Kidney (tissue), 14 donors: Measurements from ENCODE around the gene PCARE. TPM values are rescaled to one million over a fixed set of nuclear protein-coding genes. Genes with fewer than 3 reads are reported as not detected.

Experiments
- DNase-seq, 5 donors: peaks; one replicate each; pipeline ENCODE4 v3.0.0-alpha.2; 2013 to 2020
- FAIRE-seq: peaks from 2 replicates; lab custom pipeline; 2012; peaks lifted over from hg19 to GRCh38; lab: Jason Lieb, UNC
- H3K27ac ChIP-seq, 2 donors: one replicate each; pipeline ENCODE4 v1.7.0; 2013; ENCODE audit warnings: low read depth in 2 of 2, low read length in 2 of 2, inconsistent platforms in 1 of 2
- H3K27me3 ChIP-seq: one replicate; pipeline ENCODE4 v1.7.1; 2013; ENCODE audit warnings: low read length, inconsistent platforms; ENCODE audit not compliant: control insufficient read depth, insufficient read depth
- H3K36me3 ChIP-seq, 3 donors: one replicate each; pipeline versions ENCODE4 v1.7.0 to v1.7.1; 2013; ENCODE audit warnings: low read length in 3 of 3, control low read depth in 1 of 3, inconsistent platforms in 1 of 3; ENCODE audit not compliant: insufficient read depth in 3 of 3, control insufficient read depth in 2 of 3
- H3K4me1 ChIP-seq, 3 donors: one replicate each; pipeline versions ENCODE4 v1.7.0 to v1.7.1; 2013; ENCODE audit warnings: low read length in 3 of 3, inconsistent platforms in 1 of 3, low read depth in 1 of 3; ENCODE audit not compliant: control insufficient read depth in 2 of 3, insufficient read depth in 2 of 3
- H3K4me3 ChIP-seq, 3 donors: one replicate each; pipeline versions ENCODE4 v1.7.0 to v1.8.1; 2013; ENCODE audit warnings: low read length in 3 of 3, control low read depth in 1 of 3, inconsistent platforms in 1 of 3
- H3K9ac ChIP-seq, 3 donors: one replicate each; pipeline versions ENCODE4 v1.7.0 to v1.7.1; 2013; ENCODE audit warnings: low read length in 3 of 3, control low read depth in 1 of 3, inconsistent platforms in 1 of 3
- H3K9me3 ChIP-seq, 3 donors: one replicate each; pipeline versions ENCODE4 v1.7.0 to v1.7.1; 2013; ENCODE audit warnings: low read length in 3 of 3, control low read depth in 1 of 3, inconsistent platforms in 1 of 3; ENCODE audit not compliant: control insufficient read depth in 2 of 3, insufficient read depth in 1 of 3
- CTCF ChIP-seq: IDR thresholded peaks from 3 replicates; pipeline ENCODE4 v1.5.1; 2012; ENCODE audit warnings: mild to moderate bottlenecking, moderate library complexity, borderline replicate concordance; ENCODE audit not compliant: insufficient read depth; ENCODE audit errors: extremely low read depth
- intact Hi-C: fragments of 100-400 bp; cut with DNase I; formaldehyde crosslinking; loops from one replicate; pipeline ENCODE4 v1.11.1; 2022
- polyA plus RNA-seq: library from polyadenylated mRNA; stranded (reverse); fragments of 350-450 nt; fragmentation: Illumina TruSeq; extraction: RNeasy Lipid Tissue Mini Kit (QIAGEN cat#74804); gene quantifications from one replicate; pipeline ENCODE4 v1.2.3, GENCODE V29; 2014; ENCODE audit warnings: low read depth, low replicate concordance; ENCODE audit not compliant: insufficient read depth
- total RNA-seq: library from RNA; stranded (reverse); fragmentation: NEBNext Ultra II Directional; extraction: Animal tissue kit (Norgen Biotek cat#: 25700); gene quantifications from one replicate; pipeline ENCODE4 v1.2.1, GENCODE V29; 2021
- donor health status: control.
- donor health status: control.
- donor health status: control.
- donor health status: control.
- donor health status: control.
- donor health status: DM: yes; HTN: yes; CAD: no.
- donor health status: Normal renal cell carcinoma (clear cell type).

PCARE gene
- total and polyA plus RNA-seq, 2 donors from 2014 or later: 1.3 TPM; not detected in 1

- FAIRE-seq (no peak), DNase-seq (no peak)
- Histone ChIP-seq H3K4me1 (no peaks in the 10 kb centered on the region), H3K27ac (no peak overlapping the region), H3K9me3 (peaks cover 0 to 18% (median 0%) of the 10 kb centered on the region in 3 donors), H3K4me3 (no peak overlapping the region), H3K9ac (no peak overlapping the region), H3K27me3 (no peaks in the 10 kb centered on the region), H3K36me3 (no peaks in the 10 kb centered on the region)
- intact Hi-C loops: no loop called here
- TF ChIP-seq CTCF: no peak
Observed at GRCh38 chr2:29082804-29083495, 8.6 kb upstream of the PCARE start.

- peaks cover 0 to 18% (median 0%) of the 10 kb centered on the region in 3 donors for H3K9me3 ChIP-seq
- FAIRE-seq (no peak), DNase-seq (no peak)
- no peak for TF ChIP-seq CTCF
- no peaks in the 10 kb centered on the region for H3K36me3 ChIP-seq
- H3K27ac ChIP-seq: no peak overlapping the region
- intact Hi-C loops: no loop called here
- no peak overlapping the region for H3K9ac ChIP-seq
- H3K4me1 ChIP-seq: no peaks in the 10 kb centered on the region
- no peaks in the 10 kb centered on the region for H3K27me3 ChIP-seq
- H3K4me3 ChIP-seq: no peak overlapping the region
Observed at GRCh38 chr2:29080886-29081743, 6.8 kb upstream of the PCARE start.

- H3K36me3 ChIP-seq: no peaks in the 10 kb centered on the region
- no peaks in the 10 kb centered on the region for H3K4me1 ChIP-seq
- no peak overlapping the region for H3K27ac ChIP-seq
- intact Hi-C loops: no loop called here
- H3K4me3 ChIP-seq: no peak overlapping the region
- no peak for FAIRE-seq
- H3K9me3 ChIP-seq: peaks cover 0 to 18% (median 0%) of the 10 kb centered on the region in 3 donors
- no peaks in the 10 kb centered on the region for H3K27me3 ChIP-seq
- H3K9ac ChIP-seq: no peak overlapping the region
- no peak for DNase-seq
- no peak for TF ChIP-seq CTCF
Observed at GRCh38 chr2:29079887-29080286, 5.6 kb upstream of the PCARE start.
